B cell (primary cell): Measurements from ENCODE around the gene LCN15. TPM values are rescaled to one million over a fixed set of nuclear protein-coding genes. Genes with fewer than 3 reads are reported as not detected.

Experiments used
- ATAC-seq: fragments of 200-7000 bp; cut with Tn5 transposase; one replicate; pipeline ENCODE4 v1.10.0; 2021; ENCODE audit warnings: low read depth, mild to moderate bottlenecking, moderate number of reproducible peaks, moderate library complexity
- CTCF ChIA-PET: fragments of 350-600 bp; sonication (Branson Sonifier 250); formaldehyde crosslinking; loops from one replicate; lab custom pipeline; 2021; ENCODE audit warnings: antibody characterized with exemption, inconsistent platforms; lab: Charles Lee
- POLR2A ChIA-PET: fragments of 350-600 bp; sonication (Branson Sonifier 250); formaldehyde crosslinking; loops from one replicate; lab custom pipeline; 2021; ENCODE audit warnings: antibody characterized with exemption; lab: Charles Lee
- DNase-seq: peaks from one replicate; pipeline ENCODE4 v3.0.0; 2013
- H2AFZ ChIP-seq: 2 replicates; pipeline ENCODE4 v1.6.1; 2012; ENCODE audit warnings: mild to moderate bottlenecking, low read depth, low read length; ENCODE audit not compliant: insufficient read depth, poor library complexity, severe bottlenecking
- H3K27ac ChIP-seq, 2 donors: 1 replicate in 1 of 2; 2 replicates in 1 of 2; pipeline ENCODE4 v1.5.1; 2012 to 2013; ENCODE audit warnings: low read length in 2 of 2, mild to moderate bottlenecking in 2 of 2, moderate library complexity in 1 of 2
- H3K27me3 ChIP-seq, 4 experiments: fragments of 200-600 bp in 1 of 4; sonication (generic) in 1 of 4; replicated peaks in 1 of 4; 1 replicate in 2 of 4; 2 replicates in 2 of 4; pipeline versions ENCODE4 v1.6.1 to v1.7.0; 2013 to 2016; ENCODE audit warnings: low read length in 3 of 4, mild to moderate bottlenecking in 2 of 4, mixed read lengths in 1 of 4, moderate library complexity in 1 of 4; ENCODE audit not compliant: insufficient read depth in 4 of 4, control insufficient read depth in 3 of 4; ENCODE audit errors: control extremely low read depth in 1 of 4
- H3K36me3 ChIP-seq, 2 experiments: replicated peaks in 1 of 2; 1 replicate in 1 of 2; 2 replicates in 1 of 2; pipeline versions ENCODE4 v1.6.1 to v1.7.1; 2013; ENCODE audit warnings: low read length in 1 of 2; ENCODE audit not compliant: insufficient read depth in 2 of 2, control insufficient read depth in 1 of 2; ENCODE audit errors: control extremely low read depth in 1 of 2, extremely low read depth in 1 of 2
- H3K4me1 ChIP-seq, 2 donors: fragments of 200-600 bp in 1 of 2; sonication (generic) in 1 of 2; 1 replicate in 1 of 2; 2 replicates in 1 of 2; pipeline versions ENCODE4 v1.5.1 to v1.6.1; 2013 to 2017; ENCODE audit warnings: low read length in 2 of 2; ENCODE audit not compliant: control insufficient read depth in 2 of 2, insufficient read depth in 2 of 2
- H3K4me2 ChIP-seq: replicated peaks from 2 replicates; pipeline ENCODE3; 2012; ENCODE audit warnings: mild to moderate bottlenecking, low read depth, low read length; ENCODE audit not compliant: poor library complexity, severe bottlenecking
- H3K4me3 ChIP-seq, 5 experiments: fragments of 200-600 bp in 1 of 5; sonication (generic) in 1 of 5; 1 replicate in 3 of 5; 2 replicates in 2 of 5; pipeline versions ENCODE4 v1.5.1 to v1.7.0; 2011 to 2016; ENCODE audit warnings: low read length in 4 of 5, mild to moderate bottlenecking in 4 of 5, low read depth in 2 of 5, control low read depth in 1 of 5, moderate library complexity in 1 of 5; ENCODE audit not compliant: insufficient read depth in 1 of 5; ENCODE audit errors: control extremely low read depth in 1 of 5, extremely low read depth in 1 of 5
- H3K79me2 ChIP-seq: fragments of 200-600 bp; sonication (generic); one replicate; pipeline ENCODE4 v1.6.0; 2016; ENCODE audit warnings: low read length; ENCODE audit not compliant: control insufficient read depth, insufficient read depth
- H3K9ac ChIP-seq: fragments of 200-600 bp; sonication (generic); 2 replicates; pipeline ENCODE4 v1.6.1; 2017; ENCODE audit warnings: mild to moderate bottlenecking, low read length, moderate library complexity
- H3K9me3 ChIP-seq, 3 donors: one replicate each; pipeline versions ENCODE4 v1.6.1 to v1.7.1; 2013; ENCODE audit warnings: low read length in 2 of 3; ENCODE audit not compliant: control insufficient read depth in 2 of 3, insufficient read depth in 1 of 3; ENCODE audit errors: control extremely low read depth in 1 of 3
- H4K20me1 ChIP-seq: 2 replicates; pipeline ENCODE4 v1.6.0; 2012; ENCODE audit warnings: mild to moderate bottlenecking, low read length; ENCODE audit not compliant: insufficient read depth, control insufficient read depth, poor library complexity, severe bottlenecking
- H3K27ac Mint-ChIP-seq: one replicate; pipeline ENCODE4 v1.8.0; 2021; ENCODE audit warnings: mixed read lengths
- H3K27me3 Mint-ChIP-seq: one replicate; pipeline ENCODE4 v1.8.0; 2021; ENCODE audit warnings: mixed read lengths
- H3K4me1 Mint-ChIP-seq: one replicate; pipeline ENCODE4 v1.8.0; 2021; ENCODE audit warnings: mixed read lengths
- H3K4me3 Mint-ChIP-seq: one replicate; pipeline ENCODE4 v1.8.0; 2021; ENCODE audit warnings: mixed read lengths
- H3K9me3 Mint-ChIP-seq: one replicate; pipeline ENCODE4 v1.8.0; 2022; ENCODE audit warnings: mixed read lengths; ENCODE audit not compliant: insufficient read depth
- CTCF ChIP-seq: fragments of 200-600 bp; IDR thresholded peaks from one replicate; pipeline ENCODE4 v1.8.0; 2022; ENCODE audit warnings: antibody characterized with exemption, mild to moderate bottlenecking
- EZH2 ChIP-seq: IDR thresholded peaks from 2 replicates; pipeline ENCODE4 v1.6.1; 2012; ENCODE audit warnings: borderline replicate concordance, low read depth, mild to moderate bottlenecking, moderate library complexity, low read length; ENCODE audit not compliant: insufficient read depth, poor library complexity, severe bottlenecking
- WGBS: methylation state at CpG from one replicate; pipeline ENCODE4 v1.1.5; 2013; ENCODE audit warnings: missing lambda C conversion rate; ENCODE audit not compliant: insufficient coverage; 5-methylcytosine and 5-hydroxymethylcytosine counted together
- intact Hi-C: fragments of 100-400 bp; cut with micrococcal nuclease; formaldehyde crosslinking; loops from one replicate; pipeline ENCODE4 v1.10.0; 2022
- polyA plus RNA-seq: library from polyadenylated mRNA; depleted of rRNA; stranded (reverse); fragments of >200 nt; gene quantifications from 2 replicates; pipeline ENCODE4 v1.2.3, GENCODE V29; 2012
- total RNA-seq, 2 donors: library from RNA; stranded (reverse); fragments of 120-200 nt in 1 of 2; gene quantifications; 1 replicate in 1 of 2; 2 replicates in 1 of 2; pipeline versions ENCODE4 v1.2.3 to v1.2.4, GENCODE V29; 2013 to 2022

LCN15 gene
- total and polyA plus RNA-seq, 2 donors (not counting 1 experiment from before 2014, with no cell fraction given): not detected

- ATAC-seq: no peak
- no peak for TF ChIP-seq EZH2
- no peak for TF ChIP-seq CTCF
- no peak for DNase-seq
Observed at GRCh38 chr9:136759436-136760325, 4.6 kb downstream of the LCN15 start.

More at GRCh38 chr9:136759436-136760325, 4.6 kb downstream of the LCN15 start:
- H3K79me2 ChIP-seq: peaks cover 3% of the 10 kb centered on the region
- intact Hi-C loops: loop anchor here (2.0 to 10.0 kb wide), 3 partner anchors 17 to 215 kb away; partner anchors contain the start of genes LCN10 and NOTCH1
- no peaks in the 10 kb centered on the region for H4K20me1 ChIP-seq
- peaks cover 0 to 3% (median 0%) of the 10 kb centered on the region in 4 experiments for H3K27me3 ChIP-seq
- peak overlapping the region; percentile 50 for H3K4me2 ChIP-seq
- H3K9me3 ChIP-seq: peaks cover 0 to 37% (median 3%) of the 10 kb centered on the region in 3 donors
- Mint-ChIP-seq H3K27ac (peak overlapping the region; percentile 83), H3K27me3 (no peaks in the 10 kb centered on the region), H3K4me1 (peaks cover 53% of the 10 kb centered on the region), H3K9me3 (no peaks in the 10 kb centered on the region), H3K4me3 (peak overlapping the region; percentile 65)
- H3K9ac ChIP-seq: no peak overlapping the region
- POLR2A ChIA-PET: interaction anchor here (0.6 to 6.1 kb wide), 3 partner anchors 10 to 524 kb away, joined by 4 to 83 read pairs (median 39); partner anchors contain the start of gene LCN6
- CTCF ChIA-PET: interaction anchor here (1.0 to 4.9 kb wide), 5 partner anchors 10 to 273 kb away, joined by 3 to 102 read pairs (median 8); partner anchors contain the start of gene FUT7
- H3K4me3 ChIP-seq: no peak overlapping the region
- no peak overlapping the region for H3K27ac ChIP-seq
- H3K4me1 ChIP-seq: peaks cover 49 to 78% of the 10 kb centered on the region in 2 donors
- no peaks in the 10 kb centered on the region for H3K36me3 ChIP-seq
- no peak overlapping the region for H2AFZ ChIP-seq
- 75% methylated on average over 21 of the region's 27 CpGs for WGBS
